NOMO-1 treated with dmso at 0.1 percent for 144 hours (cell line): ENCODE measurements around the gene ASB18.
"Not testable (repeated sequence)": the region's sequence is repeated elsewhere in the genome, so short reads cannot be mapped to it uniquely, and the experiment has no call there.

Experiments
- DNase-seq: peaks from one replicate; lab custom pipeline; 2025; ENCODE audit not compliant: unreplicated experiment; lab: John Stamatoyannopoulos, UW

The ASB18 gene

DNA sequence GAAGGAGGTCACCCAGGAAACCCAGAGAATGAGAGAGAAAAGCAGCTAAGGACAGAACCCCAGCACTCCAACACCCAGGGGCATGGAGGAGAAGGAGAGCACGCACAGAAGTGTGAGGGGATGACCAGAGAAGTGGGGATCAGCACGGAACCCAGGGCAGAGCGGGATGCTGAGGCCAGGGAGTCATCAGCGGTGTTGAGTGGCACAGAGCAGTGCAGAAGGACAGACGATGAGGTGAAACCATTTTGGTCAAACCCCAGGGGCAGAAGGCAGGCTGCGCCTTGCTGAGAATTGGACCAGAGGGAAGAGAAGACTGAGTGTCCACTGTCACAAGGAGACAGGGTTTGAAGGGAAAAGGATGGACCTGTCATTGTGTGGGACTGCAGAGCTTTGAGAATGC is 23.4 kb upstream of the ASB18 start:
- no peak for DNase-seq

DNA sequence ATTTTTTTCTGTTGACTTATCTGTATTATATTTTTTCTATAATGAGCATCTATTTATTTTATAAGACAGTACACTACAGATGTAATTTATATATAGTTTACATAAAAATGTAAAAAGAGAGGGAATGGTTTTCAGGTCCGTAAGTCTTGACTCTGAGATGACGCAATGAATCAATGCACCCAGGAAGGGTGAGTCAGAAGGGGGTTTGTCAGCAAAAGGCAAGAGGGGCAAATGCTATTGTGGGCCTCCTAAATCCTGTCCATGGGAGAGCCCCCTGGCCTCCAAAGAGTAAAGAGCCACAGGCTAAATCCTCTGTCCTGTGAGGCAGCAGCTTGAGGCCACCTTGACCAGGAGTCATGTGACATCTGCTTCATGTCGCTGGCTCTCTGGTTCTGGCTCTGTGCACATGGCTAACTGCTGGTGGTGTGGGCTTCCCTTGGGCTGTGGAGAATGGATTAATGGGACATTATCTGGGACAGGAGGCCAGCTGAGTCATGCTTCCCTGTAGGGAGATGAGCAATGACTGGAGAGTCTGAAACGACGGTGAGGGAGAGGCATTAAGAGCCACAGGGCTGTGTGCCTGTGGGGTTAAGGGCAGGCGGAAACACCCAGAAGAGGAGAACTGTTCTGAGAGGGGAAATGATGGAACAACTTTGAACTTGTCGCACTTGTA is 22.8 kb upstream of the ASB18 start:
- DNase-seq: no peak

DNA sequence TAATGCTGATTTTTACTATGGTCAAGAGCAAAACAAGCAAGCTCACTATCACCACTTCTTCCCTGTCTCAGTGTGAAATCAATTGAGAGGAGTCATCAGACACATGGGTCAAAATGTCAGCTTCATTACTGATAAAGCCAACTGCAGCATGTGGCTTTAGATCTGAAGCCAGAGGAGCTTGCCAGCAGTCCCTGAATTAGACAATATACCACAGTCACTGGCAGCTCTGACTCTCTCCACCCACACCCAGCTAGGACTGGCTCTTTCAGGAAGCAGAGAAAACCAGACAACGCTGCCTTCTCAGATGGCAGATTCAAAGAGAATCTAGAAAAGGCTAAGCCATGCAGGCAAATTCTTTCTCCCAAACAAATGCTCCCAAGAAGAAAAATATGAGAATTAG is 20.0 kb upstream of the ASB18 start:
- no peak for DNase-seq

DNA sequence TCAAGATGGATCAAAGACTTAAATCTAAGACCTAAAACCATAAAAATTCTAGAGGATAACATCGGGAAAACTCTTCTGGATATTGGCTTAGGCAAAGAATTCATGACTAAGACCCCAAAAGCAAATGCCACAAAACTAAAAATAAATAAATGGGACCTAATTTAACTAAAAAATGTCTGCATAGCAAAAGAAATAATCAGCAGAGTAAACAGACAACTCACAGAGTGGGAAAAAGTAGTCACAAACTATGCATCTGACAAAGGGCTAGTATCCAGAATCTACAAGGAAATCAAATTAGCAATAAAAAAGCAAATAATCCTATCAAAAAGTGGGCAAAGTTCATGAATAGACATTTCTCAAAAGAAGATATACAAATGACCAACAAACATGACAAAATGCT is 18.2 kb upstream of the ASB18 start:
- DNase-seq: no peak

DNA sequence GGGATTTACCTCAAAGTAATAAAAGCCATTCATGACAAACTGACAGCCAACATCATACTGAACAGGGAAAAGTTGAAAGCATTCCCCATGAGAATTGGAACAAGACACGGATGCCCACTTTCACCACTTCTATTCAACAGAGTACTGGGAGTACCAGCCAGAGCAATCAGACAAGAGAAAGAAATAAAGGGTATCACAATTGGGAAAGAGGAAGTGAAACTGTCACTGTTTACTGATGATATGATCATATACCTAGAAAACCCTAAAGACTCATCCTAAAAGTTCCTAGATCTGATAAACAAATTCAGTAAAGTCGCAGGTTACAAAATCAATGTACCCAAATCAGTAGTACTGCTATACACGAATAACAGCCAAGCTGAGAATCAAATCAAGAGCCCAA is 17.2 kb upstream of the ASB18 start:
- no peak for DNase-seq

DNA sequence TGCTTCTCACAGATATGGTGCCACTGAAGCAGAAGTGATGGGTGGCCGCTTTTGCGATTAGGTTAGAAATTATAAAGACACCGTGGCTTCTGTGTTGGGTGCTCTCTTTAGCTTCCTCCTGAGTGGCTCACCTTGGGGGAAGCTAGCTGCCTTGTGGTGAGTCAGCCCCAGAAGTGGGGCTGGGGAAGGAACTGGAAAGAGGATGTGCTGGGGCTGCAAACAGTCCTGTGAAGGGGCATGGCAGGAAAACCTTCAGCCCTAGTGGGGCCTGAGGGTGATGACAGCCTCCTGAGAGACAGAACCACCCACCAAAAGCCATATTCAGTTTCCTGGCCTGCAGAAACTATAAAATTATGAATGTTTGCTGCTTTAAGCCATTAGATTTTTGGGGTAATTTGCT is 8.9 kb upstream of the ASB18 start:
- DNase-seq: no peak

DNA sequence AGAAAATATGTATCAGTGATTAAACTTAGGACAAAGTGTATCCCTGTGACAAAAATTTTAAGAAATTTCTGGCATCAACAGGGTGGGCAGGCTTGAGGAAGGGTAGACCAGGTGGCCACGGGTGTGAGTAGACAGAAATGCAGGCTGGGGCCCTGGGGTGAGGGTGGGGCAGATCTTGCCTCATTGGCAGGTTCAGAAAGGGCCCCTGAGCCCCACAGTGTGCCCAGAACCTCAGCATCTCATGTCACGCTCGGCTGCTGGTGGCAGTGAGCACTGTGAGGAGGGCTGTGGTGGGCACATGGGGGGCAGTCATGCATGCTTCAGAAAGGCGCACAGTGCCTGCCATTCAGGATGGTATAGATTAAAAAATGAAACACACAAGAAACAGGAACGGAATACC is 7.6 kb upstream of the ASB18 start:
- no peak for DNase-seq

DNA sequence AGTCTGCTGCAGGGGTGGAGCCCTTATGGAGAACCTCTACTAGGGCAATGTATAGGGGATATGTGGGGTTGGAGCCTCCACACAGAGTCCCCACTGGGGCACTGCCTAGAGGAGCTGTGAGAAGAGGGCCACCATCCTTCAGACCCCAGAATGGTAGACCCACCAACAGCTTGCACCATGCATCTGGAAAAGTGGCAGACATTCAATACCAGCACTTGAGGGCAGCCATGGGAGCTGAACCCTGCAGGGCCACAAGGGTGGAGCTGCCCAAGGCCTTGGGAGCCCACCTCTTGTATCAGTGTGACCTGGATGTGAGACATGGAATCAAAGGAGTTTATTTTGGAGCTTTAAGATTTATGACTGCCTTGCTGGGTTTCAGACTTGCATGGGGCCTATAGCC is 5.7 kb upstream of the ASB18 start:
- DNase-seq: not testable (repeated sequence)

DNA sequence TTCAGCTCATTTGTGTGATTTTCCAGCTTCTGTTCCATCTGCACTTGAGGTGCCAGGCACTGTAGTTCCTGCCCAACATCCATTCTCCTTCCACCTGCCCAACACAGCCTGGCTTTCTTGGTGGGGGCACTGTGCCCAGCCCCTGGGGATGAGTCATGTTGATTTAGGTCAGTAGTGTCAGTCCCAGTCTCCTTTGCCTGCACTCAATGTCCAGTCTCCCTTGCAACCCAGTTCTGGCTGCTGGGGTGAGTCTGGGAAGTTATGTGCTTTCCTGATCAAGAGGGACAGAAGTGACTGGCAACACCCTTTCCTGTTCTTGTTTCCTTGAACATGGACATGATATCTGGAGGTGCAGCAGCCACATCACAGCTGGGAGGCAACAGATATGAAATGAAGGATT is 1.5 kb upstream of the ASB18 start:
- DNase-seq: no peak

DNA sequence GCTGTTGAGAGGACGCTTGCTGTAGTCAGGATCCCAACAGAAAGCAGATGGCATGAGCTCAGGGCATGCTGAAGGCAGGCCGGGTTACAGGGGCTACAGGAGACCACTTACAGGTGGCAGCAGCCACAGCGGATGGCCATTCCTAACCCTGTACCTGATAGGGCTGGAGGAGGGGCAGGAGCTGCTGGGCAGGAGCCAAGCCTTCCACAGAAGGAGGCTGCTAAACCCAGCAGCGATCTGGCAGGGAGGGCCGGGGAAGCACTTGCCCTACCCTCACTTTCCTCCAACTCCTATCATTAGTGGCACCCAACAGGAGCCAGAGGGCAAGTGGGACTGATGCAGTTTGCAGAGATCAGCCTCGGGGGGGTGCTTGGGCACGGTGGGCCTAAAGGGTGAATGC is 2.0 kb downstream of the ASB18 start:
- no peak for DNase-seq

DNA sequence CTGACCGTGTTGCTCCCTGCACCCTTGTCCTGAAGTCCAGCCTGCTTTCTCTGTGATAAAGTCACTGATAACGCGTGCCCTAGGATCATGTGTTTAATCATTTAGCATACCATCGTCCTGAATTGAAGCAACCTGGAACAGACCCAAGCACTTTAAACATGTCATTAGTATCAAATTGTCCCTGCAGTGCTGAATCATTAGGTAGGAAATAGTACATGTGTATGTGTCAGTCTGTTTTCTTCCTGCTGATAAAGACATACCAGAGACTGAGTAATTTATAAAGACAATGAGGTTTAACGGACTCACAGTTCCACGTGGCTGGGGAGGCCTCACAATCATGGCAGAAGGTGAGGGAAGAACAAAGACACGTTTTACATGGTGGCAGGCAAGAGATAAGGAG is 2.8 kb downstream of the ASB18 start:
- no peak for DNase-seq

DNA sequence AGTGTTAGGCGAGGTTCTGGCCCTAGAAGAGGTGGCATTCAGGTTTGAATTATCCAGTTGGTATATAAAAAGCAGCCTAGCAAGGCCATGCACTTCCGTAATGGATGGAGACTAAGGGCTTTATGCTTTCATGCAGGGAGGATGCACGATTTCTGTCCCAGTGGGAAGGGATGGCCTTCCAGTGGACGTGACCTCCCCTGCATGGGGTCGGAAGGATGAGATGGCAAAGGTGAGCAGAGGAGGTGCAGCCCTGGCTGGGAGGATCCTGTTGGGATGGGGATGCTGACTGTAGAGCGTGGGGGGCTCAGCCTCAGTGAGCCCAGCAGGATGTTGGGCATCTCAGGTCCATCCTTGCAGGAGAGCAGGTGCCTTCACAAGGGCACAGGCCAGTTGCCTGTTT is 4.8 kb downstream of the ASB18 start:
- no peak for DNase-seq

DNA sequence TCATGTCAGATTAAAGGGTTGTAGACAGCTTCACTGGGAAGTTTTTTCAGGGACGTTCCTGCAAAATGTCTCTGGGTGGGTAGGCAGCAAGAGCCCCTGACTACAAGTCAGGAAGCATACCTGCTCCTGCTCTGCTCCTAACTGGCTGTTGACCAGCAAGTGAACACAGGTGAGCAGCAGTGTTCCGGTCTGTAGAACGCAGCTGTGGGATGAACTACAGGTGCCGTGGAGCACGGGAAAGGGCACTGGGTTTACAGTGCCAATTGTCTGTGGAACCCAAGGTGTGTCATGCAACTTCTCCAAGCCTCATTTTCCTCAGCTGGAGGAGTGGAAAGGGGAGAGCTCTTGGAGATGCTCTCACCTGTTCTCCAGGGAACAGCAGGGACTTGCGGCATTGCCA is 6.6 kb downstream of the ASB18 start:
- no peak for DNase-seq

DNA sequence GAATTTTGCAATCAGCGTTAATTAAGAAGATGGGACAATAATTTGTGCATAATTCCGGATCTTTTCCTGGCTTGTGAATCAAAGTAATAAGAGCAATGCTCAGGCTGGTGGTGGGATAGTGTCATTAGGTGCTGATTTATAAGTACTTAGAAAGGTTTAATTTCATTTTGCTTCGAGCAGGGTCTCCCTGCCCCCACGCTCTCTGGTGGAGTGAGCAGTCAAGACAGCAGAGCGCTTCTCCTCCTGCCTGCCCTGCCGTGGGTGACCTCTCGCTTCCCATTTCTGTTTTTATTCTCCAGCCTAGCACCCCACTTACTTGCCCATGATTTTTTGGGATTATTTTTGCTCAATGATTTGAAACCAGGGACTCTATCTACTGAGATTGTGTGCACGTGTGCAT is 7.1 kb downstream of the ASB18 start:
- no peak for DNase-seq

DNA sequence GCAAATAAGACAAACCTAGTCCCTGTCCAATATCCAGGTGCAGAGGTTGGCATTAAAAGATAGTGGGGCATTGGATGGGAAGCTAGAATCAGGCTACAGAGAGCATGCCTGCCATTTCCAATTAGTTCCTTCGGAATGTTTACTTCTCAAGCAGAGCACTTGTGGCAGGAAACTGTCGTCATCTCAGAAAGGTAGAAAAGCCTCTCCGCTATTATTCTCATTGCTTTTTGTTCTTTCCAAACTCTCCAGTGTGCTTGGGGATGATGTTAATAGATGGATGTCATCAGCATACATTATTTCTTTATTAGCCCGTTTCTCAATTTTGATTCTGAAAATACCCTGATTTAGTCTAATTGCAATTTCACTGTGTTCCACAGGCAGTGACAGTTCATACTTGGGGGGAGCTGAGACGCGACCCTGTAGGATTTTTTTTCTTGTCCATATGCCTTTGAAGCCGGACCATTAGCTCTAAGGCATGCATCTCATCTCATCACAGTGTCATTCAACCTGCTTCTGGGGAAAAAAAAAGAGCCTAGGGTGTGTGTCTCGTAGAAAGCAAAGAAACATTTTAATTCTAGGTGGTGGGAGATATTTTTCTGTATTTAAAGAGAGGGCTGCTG is 7.7 kb downstream of the ASB18 start:
- DNase-seq: no peak

DNA sequence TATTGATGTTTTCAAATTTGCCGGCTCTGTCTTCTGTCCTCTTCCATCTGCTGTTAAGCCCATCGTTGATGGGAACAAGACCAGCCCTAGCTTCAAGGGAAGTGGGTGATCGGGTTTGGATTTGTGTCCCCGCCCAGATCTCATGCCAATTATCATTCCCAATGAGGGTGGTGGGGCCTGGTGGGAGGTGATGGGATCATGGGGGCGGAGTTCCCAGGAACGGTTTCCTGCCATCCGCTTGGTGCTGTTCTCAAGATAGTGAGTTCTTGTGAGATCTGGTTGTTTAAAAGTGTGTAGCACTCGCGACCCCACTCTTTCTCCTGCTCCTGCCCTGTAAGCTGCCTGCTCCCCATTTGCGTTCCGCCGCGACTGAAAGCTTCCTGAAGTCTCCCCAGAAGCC is 9.5 kb downstream of the ASB18 start:
- no peak for DNase-seq

DNA sequence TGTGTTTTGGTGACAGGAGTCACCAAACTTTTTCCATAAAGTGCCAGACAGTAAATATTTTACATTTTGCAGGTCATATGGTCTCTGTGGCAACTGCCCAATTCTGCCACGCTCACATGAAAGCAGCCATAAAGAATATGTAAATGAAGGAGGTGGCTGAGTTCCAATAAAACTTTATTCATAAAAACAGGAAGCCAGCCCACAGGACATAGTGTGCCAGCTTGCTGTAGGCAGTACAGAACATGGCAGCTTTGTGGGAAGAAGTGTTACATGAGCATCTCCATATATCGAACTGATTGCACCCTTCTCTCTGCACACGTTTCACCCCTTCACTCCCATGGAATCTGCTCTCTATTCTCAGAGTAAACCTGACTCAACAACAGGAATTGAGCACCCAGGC is 10.2 kb downstream of the ASB18 start:
- DNase-seq: no peak

DNA sequence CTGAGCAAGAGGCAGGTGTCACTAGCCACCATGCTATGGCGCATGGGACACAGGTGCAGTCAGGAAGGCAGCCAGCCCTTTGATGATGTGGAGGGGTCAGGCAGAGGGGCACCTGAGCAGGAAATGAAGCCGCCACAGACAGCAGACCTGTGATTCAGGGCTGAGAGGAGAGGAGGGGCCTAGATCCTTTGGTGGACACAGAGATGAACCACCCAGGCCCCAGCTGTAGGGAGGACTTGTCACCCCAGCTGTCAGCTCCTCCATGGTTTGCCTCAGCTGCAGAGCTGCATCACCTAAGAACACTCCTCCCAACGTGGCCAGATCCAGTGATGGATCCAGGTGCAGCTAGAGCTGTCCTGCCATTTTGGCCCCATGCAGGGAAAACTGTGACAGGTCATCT is 11.6 kb downstream of the ASB18 start:
- DNase-seq: no peak

DNA sequence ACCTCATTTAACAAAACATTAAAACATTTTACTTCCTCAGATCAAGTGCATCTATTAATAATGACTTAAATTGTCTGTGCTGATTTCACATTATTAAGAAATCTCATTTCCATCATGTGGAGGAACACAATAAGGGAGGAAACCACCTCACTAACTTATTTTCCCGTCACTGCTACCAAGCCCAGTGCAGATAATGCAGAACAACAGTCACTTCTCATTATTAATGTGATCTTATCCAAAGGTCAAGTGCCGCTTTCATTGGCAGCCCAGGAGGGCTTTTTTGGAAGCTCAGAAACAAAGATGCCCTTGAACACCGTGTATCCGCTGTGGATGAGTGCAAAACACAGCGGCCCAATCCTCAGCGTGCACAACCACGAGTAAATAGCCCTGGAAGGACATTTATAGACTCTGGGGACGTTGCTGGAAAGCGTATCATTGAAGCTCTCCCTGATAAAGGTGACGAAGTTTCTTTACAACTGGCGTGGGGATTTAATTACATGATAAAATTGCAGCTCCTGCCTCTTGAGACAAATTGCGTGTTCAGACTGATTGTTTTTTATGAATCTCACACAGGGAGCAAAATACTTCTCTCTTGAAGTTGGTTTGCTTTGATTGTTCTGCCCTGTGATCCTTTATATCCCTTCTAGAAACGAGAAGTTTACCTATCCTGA is 13.2 kb downstream of the ASB18 start:
- DNase-seq: no peak

DNA sequence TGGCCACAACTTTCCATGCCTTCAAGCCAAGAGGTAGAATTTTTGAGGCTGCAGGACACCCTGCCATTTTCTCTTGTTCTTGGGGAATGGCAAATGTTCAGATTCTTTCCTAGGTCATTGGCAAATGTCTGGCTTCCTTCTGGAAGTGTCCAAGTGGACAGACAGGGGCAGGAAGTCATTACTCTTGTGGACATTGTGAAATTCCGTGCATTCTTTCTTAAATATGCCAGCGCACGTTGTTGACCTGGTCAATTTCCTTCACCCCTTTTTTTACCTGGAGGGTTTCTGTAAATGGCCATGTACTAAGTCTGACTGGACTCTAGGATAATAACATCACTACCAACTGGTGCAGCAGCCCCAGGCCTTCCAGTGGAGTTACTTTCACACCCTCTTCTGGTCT is 13.9 kb downstream of the ASB18 start:
- no peak for DNase-seq

DNA sequence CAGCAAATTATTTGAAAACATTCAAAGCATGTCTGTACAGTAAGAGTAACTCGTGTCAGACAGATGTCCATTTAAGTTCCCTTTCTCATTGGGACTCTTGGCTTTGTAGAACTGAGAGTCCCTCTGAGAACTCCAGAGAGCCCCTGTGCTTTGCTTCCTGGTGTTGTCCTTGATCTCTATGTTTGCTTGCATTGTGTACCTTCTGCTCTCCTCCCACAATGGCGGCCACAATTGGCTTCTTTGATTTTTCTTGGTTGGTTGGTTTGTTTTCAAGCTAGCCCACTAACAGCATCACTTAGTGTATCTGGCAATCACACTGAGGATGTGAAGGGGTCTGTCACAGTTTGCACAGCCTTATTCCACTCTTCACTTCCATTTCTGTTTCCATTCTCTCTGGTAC is 15.1 kb downstream of the ASB18 start:
- DNase-seq: no peak

DNA sequence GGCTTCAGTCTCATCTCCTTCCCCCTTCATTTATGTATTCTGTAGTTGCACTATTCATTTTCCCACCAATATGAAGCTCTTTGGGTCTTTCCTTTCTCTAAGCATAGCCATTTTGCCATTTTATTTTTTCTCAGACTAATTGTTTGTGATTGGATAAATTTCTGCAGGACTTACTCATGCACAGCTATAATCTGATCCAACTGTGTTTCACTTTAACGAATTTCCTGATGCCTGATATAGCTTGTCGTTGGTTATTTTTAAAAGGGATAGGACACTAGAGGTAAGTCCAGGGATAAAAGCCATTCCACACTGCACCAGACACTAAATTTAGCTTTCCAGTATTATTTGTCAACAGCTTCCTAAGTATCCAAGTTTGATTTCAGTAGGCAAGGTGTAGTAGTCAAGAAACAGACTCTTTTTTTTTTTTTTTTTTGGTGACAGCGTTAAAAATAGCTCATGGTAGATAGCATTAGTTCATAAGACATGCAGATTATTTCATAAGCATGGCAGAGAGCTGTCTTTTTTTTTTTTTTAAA is 17.4 kb downstream of the ASB18 start:
- DNase-seq: no peak

DNA sequence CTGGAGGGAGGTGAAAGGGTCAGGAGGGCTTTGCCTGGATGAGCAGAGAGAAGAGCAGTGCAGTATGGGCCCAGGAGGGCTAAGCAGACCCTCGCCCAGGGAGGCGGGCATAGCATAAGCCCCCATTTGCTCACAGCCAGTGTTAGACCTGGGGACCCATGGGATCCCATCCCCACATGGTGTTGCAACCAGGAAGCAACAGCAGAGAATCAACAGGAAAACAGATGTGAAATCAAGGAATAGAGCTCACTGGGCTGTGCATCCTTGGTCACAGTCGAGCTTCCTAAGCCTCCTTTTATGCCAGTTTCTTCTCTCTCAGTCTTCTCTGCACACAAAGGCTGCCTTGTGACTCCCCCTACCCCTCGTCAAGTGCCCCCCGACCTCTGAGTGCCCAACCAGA is 19.9 kb downstream of the ASB18 start:
- no peak for DNase-seq
